Keratinocyte (primary cell): ENCODE measurements around the gene SMG6.

ENCODE experiments used
- EZH2 ChIP-seq: IDR thresholded peaks from one replicate; pipeline ENCODE4 v1.6.1; 2012; ENCODE audit warnings: inconsistent platforms, mild to moderate bottlenecking, low read length, moderate library complexity
- TF ChIP-seq, protein P1 (sequence below), 3 experiments: IDR thresholded peaks in 1 of 3; conservative IDR thresholded peaks in 1 of 3; optimal IDR thresholded peaks in 1 of 3; 2 replicates in 2 of 3; 3 replicates in 1 of 3; pipeline versions ENCODE3 to v1.5.1; 2011; ENCODE audit warnings: low read length in 3 of 3, mild to moderate bottlenecking in 3 of 3, moderate library complexity in 2 of 3, control low read depth in 1 of 3, inconsistent platforms in 1 of 3; ENCODE audit not compliant: insufficient read depth in 2 of 3; ENCODE audit errors: extremely low read depth in 1 of 3

- TF ChIP-seq, protein P1, sequence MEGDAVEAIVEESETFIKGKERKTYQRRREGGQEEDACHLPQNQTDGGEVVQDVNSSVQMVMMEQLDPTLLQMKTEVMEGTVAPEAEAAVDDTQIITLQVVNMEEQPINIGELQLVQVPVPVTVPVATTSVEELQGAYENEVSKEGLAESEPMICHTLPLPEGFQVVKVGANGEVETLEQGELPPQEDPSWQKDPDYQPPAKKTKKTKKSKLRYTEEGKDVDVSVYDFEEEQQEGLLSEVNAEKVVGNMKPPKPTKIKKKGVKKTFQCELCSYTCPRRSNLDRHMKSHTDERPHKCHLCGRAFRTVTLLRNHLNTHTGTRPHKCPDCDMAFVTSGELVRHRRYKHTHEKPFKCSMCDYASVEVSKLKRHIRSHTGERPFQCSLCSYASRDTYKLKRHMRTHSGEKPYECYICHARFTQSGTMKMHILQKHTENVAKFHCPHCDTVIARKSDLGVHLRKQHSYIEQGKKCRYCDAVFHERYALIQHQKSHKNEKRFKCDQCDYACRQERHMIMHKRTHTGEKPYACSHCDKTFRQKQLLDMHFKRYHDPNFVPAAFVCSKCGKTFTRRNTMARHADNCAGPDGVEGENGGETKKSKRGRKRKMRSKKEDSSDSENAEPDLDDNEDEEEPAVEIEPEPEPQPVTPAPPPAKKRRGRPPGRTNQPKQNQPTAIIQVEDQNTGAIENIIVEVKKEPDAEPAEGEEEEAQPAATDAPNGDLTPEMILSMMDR (optimal IDR thresholded peaks at IDR 0.05 in 1 of 3, IDR thresholded peaks at IDR 0.05 in 1 of 3, conservative IDR thresholded peaks at IDR 0.05 in 1 of 3; ENCODE audit: extremely low read depth in 1 of 3, insufficient read depth in 2 of 3, low read length in 3 of 3): no peak
- no peak for TF ChIP-seq EZH2
These were observed 239.0 kb downstream of the SMG6 start for GRCh38 chr17:2064520-2064971.
